ENCODE measurements around the gene TTC17. TPM values are rescaled to one million over a fixed set of nuclear protein-coding genes. Genes with fewer than 3 reads are reported as not detected.

Gene TTC17
- polyA plus RNA-seq, 3 donors, result 34.7 to 82.5 (median 40.8) TPM

- H2AFZ ChIP-seq (ENCODE audit: insufficient read depth, low read depth, low read length, poor library complexity, severe bottlenecking), result no peak overlapping the region
- peak overlapping the region in 2 of 7 donors; percentile 17 for H3K27ac Mint-ChIP-seq
- H3K36me3 ChIP-seq (replicated peaks in 1 of 2; ENCODE audit: control insufficient read depth in 1 of 2, insufficient read depth in 2 of 2, low read length in 2 of 2), result no peaks in the 10 kb centered on the region
- H3K79me2 ChIP-seq (ENCODE audit: insufficient read depth, low read length), result no peaks in the 10 kb centered on the region
- TF ChIP-seq CTCF (IDR thresholded peaks at IDR 0.05), result no peak
- 95% methylated on average over 2 of the region's 4 CpGs for WGBS (ENCODE audit: insufficient coverage)
- H3K4me3 ChIP-seq (replicated peaks in 1 of 3; ENCODE audit: low read depth in 2 of 3, low read length in 3 of 3), result no peak overlapping the region
- peaks cover 17% of the 10 kb centered on the region for H3K4me1 Mint-ChIP-seq
- peaks cover 0 to 2% (median 0%) of the 10 kb centered on the region in 7 donors for H3K9me3 Mint-ChIP-seq
- intact Hi-C loops (cut with micrococcal nuclease), result no loop called here
- H3K27me3 Mint-ChIP-seq (ENCODE audit: low read depth in 3 of 3), result peaks cover 0 to 4% (median 3%) of the 10 kb centered on the region in 3 donors
- no peak overlapping the region for H3K4me3 Mint-ChIP-seq
- peaks cover 9 to 10% of the 10 kb centered on the region in 2 donors for H3K4me1 ChIP-seq (ENCODE audit: control insufficient read depth in 1 of 2, insufficient read depth in 2 of 2, low read length in 2 of 2)
- no peaks in the 10 kb centered on the region for H3K36me3 Mint-ChIP-seq
- H3K27me3 ChIP-seq (ENCODE audit: control insufficient read depth in 2 of 2, insufficient read depth in 2 of 2, low read length in 2 of 2), result no peaks in the 10 kb centered on the region
- H3K4me2 ChIP-seq (replicated peaks; ENCODE audit: extremely low read depth, low read length, poor library complexity, severe bottlenecking), result no peak overlapping the region
- no peak for DNase-seq
- no peaks in the 10 kb centered on the region for H4K20me1 ChIP-seq (ENCODE audit: insufficient read depth, low read length)
- no peak overlapping the region for H3K27ac ChIP-seq (ENCODE audit: low read depth in 1 of 2, low read length in 2 of 2)
- no peaks in the 10 kb centered on the region for H3K9me3 ChIP-seq (replicated peaks in 1 of 2; ENCODE audit: control insufficient read depth in 1 of 2, insufficient read depth in 1 of 2, low read length in 2 of 2)
- H3K9ac ChIP-seq (ENCODE audit: insufficient read depth, low read length, poor library complexity, severe bottlenecking), result no peak overlapping the region
These were observed 146.5 kb downstream of the TTC17 start for GRCh38 chr11:43505171-43505570.

GRCh38 chr11:43507171-43507570 lies 148.5 kb downstream of the TTC17 start:
- TF ChIP-seq CTCF (IDR thresholded peaks at IDR 0.05), result no peak
- H3K27ac ChIP-seq (ENCODE audit: low read depth in 1 of 2, low read length in 2 of 2), result no peak overlapping the region
- no peak for DNase-seq
- H3K27me3 ChIP-seq (ENCODE audit: control insufficient read depth in 2 of 2, insufficient read depth in 2 of 2, low read length in 2 of 2), result no peaks in the 10 kb centered on the region
- no peak overlapping the region for H3K4me2 ChIP-seq (replicated peaks; ENCODE audit: extremely low read depth, low read length, poor library complexity, severe bottlenecking)
- no peaks in the 10 kb centered on the region for H3K79me2 ChIP-seq (ENCODE audit: insufficient read depth, low read length)
- Mint-ChIP-seq H3K4me1 (peaks cover 15% of the 10 kb centered on the region), H3K27me3 (ENCODE audit: low read depth in 3 of 3) (peaks cover 0 to 4% (median 4%) of the 10 kb centered on the region in 3 donors), H3K36me3 (no peaks in the 10 kb centered on the region), H3K4me3 (no peak overlapping the region), H3K9me3 (peaks cover 0 to 2% (median 0%) of the 10 kb centered on the region in 7 donors), H3K27ac (no peak overlapping the region)
- no peak overlapping the region for H2AFZ ChIP-seq (ENCODE audit: insufficient read depth, low read depth, low read length, poor library complexity, severe bottlenecking)
- intact Hi-C loops (cut with micrococcal nuclease), result no loop called here
- WGBS (ENCODE audit: insufficient coverage), result 90% methylated on average over 5 of the region's 5 CpGs
- H3K9me3 ChIP-seq (replicated peaks in 1 of 2; ENCODE audit: control insufficient read depth in 1 of 2, insufficient read depth in 1 of 2, low read length in 2 of 2), result no peaks in the 10 kb centered on the region
- H3K36me3 ChIP-seq (replicated peaks in 1 of 2; ENCODE audit: control insufficient read depth in 1 of 2, insufficient read depth in 2 of 2, low read length in 2 of 2), result no peaks in the 10 kb centered on the region
- no peak overlapping the region for H3K9ac ChIP-seq (ENCODE audit: insufficient read depth, low read length, poor library complexity, severe bottlenecking)
- peaks cover 9 to 10% of the 10 kb centered on the region in 2 donors for H3K4me1 ChIP-seq (ENCODE audit: control insufficient read depth in 1 of 2, insufficient read depth in 2 of 2, low read length in 2 of 2)
- no peaks in the 10 kb centered on the region for H4K20me1 ChIP-seq (ENCODE audit: insufficient read depth, low read length)
- no peak overlapping the region for H3K4me3 ChIP-seq (replicated peaks in 1 of 3; ENCODE audit: low read depth in 2 of 3, low read length in 3 of 3)

Measured in CD14-positive monocyte (primary cell).